Effector memory CD8-positive, alpha-beta T cell (primary cell): ENCODE measurements around the gene SEC14L1.
A peak's percentile ranks its signal among the peaks of the same experiment; 100 is the strongest.
"Not testable (repeated sequence)": the region's sequence is repeated elsewhere in the genome, so short reads cannot be mapped to it uniquely, and the experiment has no call there.

Experiments
- ATAC-seq: fragments of 150-1000 bp; cut with Tn5 transposase; replicated peaks from 2 replicates; pipeline ENCODE4 v1.10.0; 2021; ENCODE audit warnings: mild to moderate bottlenecking, moderate library complexity
- DNase-seq, 3 experiments: peaks; one replicate each; pipeline ENCODE4 v3.0.0; 2021
- H3K27ac Mint-ChIP-seq, 2 donors: one replicate each; pipeline ENCODE4 v1.8.0; 2022; ENCODE audit warnings: mild to moderate bottlenecking in 2 of 2, mixed read lengths in 2 of 2, moderate library complexity in 2 of 2
- H3K27me3 Mint-ChIP-seq, 2 donors: one replicate each; pipeline ENCODE4 v1.8.0; 2022; ENCODE audit warnings: mixed read lengths in 2 of 2
- H3K36me3 Mint-ChIP-seq: one replicate; pipeline ENCODE4 v1.8.0; 2022; ENCODE audit warnings: mild to moderate bottlenecking, moderate library complexity, mixed read lengths; ENCODE audit not compliant: insufficient read depth
- H3K4me1 Mint-ChIP-seq, 2 donors: one replicate each; pipeline ENCODE4 v1.8.0; 2022; ENCODE audit warnings: low read depth in 2 of 2, mixed read lengths in 2 of 2
- H3K4me3 Mint-ChIP-seq, 2 donors: one replicate each; pipeline ENCODE4 v1.8.0; 2022; ENCODE audit warnings: mild to moderate bottlenecking in 2 of 2, mixed read lengths in 2 of 2, moderate library complexity in 2 of 2
- H3K9me3 Mint-ChIP-seq, 2 donors: one replicate each; pipeline ENCODE4 v1.8.0; 2022; ENCODE audit warnings: mixed read lengths in 2 of 2

The SEC14L1 gene

DNA sequence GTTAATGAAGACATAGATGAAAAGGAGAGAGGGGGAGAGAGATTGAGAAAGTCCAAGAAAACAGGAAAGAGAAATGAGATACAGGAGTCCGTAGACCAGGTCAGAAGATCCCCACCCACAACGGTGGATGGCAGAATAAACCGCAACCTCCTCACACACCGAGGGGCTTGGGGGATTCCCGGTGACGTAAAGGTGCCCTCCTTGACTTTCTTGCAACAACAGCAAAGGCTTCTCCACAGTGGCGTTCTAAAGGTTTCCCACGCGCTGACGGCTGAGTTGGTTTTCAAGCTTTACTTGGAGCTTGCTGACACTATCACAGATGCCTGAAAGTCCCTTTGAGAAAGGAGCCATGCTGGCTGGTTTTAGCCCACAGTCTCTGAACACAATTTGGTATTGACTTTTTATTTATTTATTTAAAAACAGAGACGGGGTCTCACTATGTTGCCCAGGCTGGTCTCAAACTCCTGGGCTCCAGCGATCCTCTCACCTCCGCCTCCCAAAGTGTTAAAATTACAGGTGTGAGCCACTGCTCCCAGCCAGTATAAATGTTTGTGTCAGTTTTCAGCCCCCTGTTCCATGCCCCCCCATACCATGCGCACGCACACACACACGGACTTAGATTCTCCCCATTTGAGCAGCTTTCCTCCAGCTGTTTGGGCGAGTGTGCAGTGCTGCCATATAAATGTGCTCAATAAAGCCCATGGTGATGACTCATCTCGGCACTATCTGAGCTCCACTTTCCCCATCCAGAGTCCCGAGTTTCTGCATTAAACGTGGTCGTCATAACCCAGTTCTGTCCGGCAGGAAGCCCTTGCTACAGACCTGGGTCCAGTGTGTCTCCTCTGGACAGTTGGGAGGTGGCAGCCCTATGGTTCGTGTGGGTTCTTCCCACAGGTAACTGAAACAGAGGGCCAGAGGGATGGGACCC is 33.0 kb upstream of the SEC14L1 start:
- H3K36me3 Mint-ChIP-seq, result no peaks in the 10 kb centered on the region
- H3K27me3 Mint-ChIP-seq, result no peaks in the 10 kb centered on the region
- ATAC-seq, result peak; percentile 89
- no peaks in the 10 kb centered on the region for H3K9me3 Mint-ChIP-seq
- H3K4me3 Mint-ChIP-seq, result peak overlapping the region; percentile 78 to 87
- peaks cover 15 to 17% of the 10 kb centered on the region in 2 donors for H3K4me1 Mint-ChIP-seq
- peak; percentile 59 to 71 (median 66) for DNase-seq
- H3K27ac Mint-ChIP-seq, result peak overlapping the region; percentile 64 to 86

DNA sequence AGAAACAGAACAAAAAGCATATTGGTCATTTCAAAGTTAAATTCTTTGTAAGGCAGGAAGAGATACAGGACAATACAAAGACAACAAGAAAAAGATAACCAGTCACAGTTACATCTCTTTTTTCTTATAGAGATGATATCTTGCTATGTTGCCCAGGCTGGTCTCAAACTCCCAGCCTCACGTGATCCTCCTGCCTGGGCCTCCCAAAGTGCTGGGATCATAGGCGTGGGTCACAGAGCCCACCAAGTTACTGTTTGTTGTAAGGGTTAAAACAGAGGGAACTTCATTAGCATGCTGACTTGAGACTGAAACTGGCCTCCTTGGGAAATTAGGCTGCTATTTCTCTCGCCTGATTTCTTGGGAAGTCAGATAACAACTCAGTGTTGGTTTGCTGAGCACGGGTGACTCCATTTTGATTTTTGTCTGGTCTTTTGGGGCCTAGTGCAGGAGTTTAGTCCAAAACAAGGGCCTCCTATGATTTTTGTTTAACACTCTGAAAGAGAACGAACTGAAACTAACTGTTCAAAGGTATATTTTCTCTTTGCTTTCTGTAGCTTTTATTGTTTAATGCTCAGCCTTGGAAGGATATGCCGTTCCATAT is 31.5 kb upstream of the SEC14L1 start:
- Mint-ChIP-seq H3K4me1 (peaks cover 15 to 17% of the 10 kb centered on the region in 2 donors), H3K4me3 (no peak overlapping the region), H3K27ac (peak overlapping the region in 1 of 2 donors; percentile 74), H3K27me3 (no peaks in the 10 kb centered on the region), H3K36me3 (no peaks in the 10 kb centered on the region), H3K9me3 (no peaks in the 10 kb centered on the region)
- ATAC-seq, result no peak
- DNase-seq, result no peak

DNA sequence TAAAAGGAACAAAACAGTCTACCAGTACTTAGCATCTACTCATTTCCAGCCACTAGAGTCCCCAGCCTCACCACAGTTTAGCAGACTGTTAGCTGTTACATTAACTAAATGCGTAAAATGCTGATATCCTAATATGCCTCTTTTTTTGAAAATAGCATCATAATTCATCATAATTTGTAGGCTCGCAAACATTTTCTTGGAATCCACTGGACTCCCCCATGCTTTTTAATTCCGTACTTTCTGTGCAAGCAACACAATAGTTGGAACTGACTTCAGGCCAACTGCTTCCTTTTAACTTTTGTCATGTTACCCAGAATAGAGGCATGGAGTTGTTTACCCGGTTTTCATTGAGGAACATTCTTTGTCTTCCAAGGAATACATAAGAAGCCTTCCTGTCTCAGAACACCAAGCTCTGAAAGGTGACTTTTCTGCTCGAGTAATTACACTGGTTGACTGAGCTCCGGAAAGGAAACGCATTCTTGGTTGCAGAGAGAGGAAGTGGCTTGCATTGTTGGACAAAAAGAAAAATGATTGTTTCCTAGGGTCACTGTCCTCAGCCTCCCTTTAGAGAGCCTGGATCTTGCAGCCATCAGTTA is 30.9 kb upstream of the SEC14L1 start:
- ATAC-seq (no peak), DNase-seq (no peak)
- H3K9me3 Mint-ChIP-seq, result no peaks in the 10 kb centered on the region
- peak overlapping the region; percentile 6 to 74 for H3K27ac Mint-ChIP-seq
- H3K4me1 Mint-ChIP-seq, result peaks cover 15 to 17% of the 10 kb centered on the region in 2 donors
- H3K4me3 Mint-ChIP-seq, result no peak overlapping the region
- no peaks in the 10 kb centered on the region for H3K27me3 Mint-ChIP-seq
- no peaks in the 10 kb centered on the region for H3K36me3 Mint-ChIP-seq

DNA sequence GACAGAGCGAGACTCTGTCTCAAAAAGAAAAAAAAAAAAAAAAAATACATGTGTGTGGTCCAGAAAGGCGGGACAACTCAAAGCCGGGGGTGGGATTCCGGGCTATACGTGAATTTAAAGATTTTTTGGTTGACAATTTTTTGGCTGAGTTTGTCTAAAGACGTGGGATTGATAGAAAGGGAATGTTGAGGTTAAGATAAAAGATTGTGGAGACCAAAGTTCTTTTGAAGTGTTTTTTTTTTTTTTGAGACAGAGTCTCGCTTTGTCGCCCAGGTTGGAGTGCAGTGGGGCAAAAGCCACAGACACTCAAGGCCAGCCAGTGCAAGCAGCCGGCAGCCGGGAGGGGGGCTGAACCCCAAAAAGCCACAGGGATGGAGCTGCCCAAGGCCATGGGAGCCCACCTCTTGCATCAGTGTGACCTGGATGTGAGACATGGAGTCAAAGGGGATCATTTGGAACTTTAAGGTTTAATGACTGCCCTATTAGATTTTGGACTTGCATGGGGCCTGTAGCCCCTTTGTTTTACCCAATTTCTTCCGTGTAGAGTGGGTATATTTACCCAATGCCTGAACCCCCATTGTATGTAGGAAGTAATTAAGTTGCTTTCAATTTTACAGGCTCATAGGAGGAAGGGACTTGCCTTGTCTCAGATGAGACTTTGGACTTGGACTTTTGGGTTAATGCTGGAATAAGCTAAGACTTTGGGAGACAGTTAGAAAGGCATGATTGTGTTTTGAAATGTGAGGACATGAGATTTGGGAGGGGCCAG is 29.4 kb upstream of the SEC14L1 start:
- DNase-seq, H3K27me3 Mint-ChIP-seq, H3K4me3 Mint-ChIP-seq, ATAC-seq, H3K9me3 Mint-ChIP-seq, H3K36me3 Mint-ChIP-seq, H3K27ac Mint-ChIP-seq: not testable (repeated sequence)
- peaks cover 13 to 15% of the 10 kb centered on the region in 2 donors for H3K4me1 Mint-ChIP-seq

DNA sequence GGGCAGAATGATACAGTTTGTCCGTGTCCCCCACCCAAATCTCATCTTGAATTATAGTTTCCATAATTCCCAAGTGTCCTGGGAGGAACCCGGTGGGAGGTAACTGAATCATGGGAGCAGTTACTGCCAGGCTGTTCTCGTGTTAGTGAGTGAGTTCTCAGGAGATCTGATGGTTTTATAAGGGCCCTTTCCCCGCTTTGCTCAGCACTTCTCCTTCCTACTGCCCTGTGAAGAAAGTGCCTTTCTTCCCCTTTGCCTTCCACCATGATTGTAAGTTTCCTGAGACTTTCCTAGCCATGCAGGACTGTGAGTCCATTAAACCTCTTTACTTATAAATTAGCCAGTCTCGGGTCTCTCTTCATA is 28.9 kb upstream of the SEC14L1 start:
- no peaks in the 10 kb centered on the region for H3K36me3 Mint-ChIP-seq
- no peak for ATAC-seq
- no peaks in the 10 kb centered on the region for H3K9me3 Mint-ChIP-seq
- peaks cover 11 to 12% of the 10 kb centered on the region in 2 donors for H3K4me1 Mint-ChIP-seq
- no peak overlapping the region for H3K27ac Mint-ChIP-seq
- DNase-seq, result no peak
- H3K27me3 Mint-ChIP-seq, result no peaks in the 10 kb centered on the region
- H3K4me3 Mint-ChIP-seq, result no peak overlapping the region

DNA sequence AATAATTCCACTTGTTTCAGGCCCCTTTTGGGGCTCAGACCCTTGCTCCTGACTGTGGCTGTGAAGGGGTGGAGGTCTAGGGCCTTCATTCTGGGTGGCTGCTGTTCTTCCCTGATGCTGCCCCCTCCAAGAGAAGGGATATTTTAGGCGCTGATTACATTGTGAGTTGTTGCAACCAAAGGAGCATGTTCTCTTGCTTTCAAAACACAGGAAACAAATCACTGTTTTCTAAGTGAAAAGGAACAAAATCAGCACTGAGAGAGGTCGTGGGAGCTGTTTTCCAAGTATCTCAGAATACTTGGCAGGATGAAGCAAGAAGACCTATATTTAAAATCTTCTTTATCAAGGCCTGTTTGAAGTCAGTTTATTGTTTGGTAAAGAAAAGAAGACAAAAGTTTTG is 25.3 kb upstream of the SEC14L1 start:
- Mint-ChIP-seq H3K4me1 (no peaks in the 10 kb centered on the region), H3K36me3 (no peaks in the 10 kb centered on the region), H3K27me3 (no peaks in the 10 kb centered on the region), H3K9me3 (no peaks in the 10 kb centered on the region), H3K4me3 (no peak overlapping the region), H3K27ac (no peak overlapping the region)
- no peak for ATAC-seq
- no peak for DNase-seq

DNA sequence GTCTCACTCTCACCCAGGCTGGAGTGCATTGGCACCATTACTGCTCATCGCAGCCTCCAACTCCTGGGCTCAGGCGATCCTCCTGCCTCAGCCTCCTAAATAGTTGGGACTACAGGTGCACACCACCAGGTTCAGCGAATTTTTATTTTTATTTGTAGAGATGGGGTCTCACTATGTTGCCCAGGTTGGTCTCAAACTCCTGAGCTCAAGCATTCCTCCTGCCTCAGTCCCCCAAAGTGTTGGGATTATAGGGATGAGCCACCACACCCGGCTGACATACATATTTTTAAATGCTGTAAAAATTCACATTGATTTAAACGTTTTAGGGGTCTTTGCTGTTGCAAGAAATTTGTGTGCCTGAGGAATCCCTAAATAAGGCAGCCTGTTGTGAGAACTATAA is 24.8 kb upstream of the SEC14L1 start:
- no peak for DNase-seq
- Mint-ChIP-seq H3K9me3 (no peaks in the 10 kb centered on the region), H3K27me3 (no peaks in the 10 kb centered on the region), H3K36me3 (no peaks in the 10 kb centered on the region), H3K4me3 (no peak overlapping the region), H3K4me1 (no peaks in the 10 kb centered on the region), H3K27ac (no peak overlapping the region)
- ATAC-seq, result no peak

DNA sequence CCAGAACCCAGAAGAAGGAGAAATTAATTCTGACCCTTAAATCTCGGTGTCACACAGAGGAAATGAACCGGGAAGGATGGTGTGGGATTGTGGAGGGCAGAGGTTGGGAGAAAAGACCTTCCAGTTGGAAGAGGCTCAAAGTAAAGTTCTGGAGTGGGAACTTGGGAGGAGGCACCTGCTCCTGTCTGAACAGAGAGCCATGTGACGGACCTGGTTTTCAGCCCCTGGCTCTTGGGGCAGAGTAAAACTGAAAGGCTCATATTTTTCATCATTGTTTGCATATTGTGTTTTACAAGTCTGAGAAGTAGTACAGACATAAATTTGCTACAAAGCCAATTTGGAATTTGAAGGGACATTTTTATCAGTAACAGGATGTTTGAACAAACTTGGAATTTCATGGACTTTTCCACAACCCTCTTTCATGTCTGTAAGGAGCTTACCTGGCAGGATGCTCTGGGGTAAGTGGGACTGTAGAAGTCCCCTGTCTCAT is 24.4 kb upstream of the SEC14L1 start:
- no peak overlapping the region for H3K27ac Mint-ChIP-seq
- no peaks in the 10 kb centered on the region for H3K9me3 Mint-ChIP-seq

DNA sequence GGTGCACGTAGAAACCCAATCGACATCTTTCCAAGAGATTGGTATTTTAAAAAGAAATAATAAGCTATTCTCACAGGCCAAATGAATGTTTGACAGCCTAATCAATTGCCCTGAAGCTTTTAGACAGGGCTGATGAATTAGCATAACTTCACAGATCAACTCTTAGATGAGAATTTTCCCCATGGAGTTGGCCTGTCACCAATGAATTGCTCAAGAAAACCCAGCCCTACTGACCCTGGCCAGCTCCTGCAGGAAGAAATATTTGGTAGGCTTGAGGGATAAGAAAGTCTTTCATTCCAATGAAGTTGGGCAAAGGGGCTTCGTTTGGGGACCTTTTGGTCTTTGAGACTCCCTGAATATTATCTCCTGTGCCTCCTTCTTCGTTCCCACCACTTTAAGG is 23.4 kb upstream of the SEC14L1 start:
- DNase-seq (no peak), ATAC-seq (no peak)
- Mint-ChIP-seq H3K9me3 (no peaks in the 10 kb centered on the region), H3K4me3 (no peak overlapping the region), H3K4me1 (no peaks in the 10 kb centered on the region), H3K27ac (no peak overlapping the region), H3K36me3 (no peaks in the 10 kb centered on the region), H3K27me3 (no peaks in the 10 kb centered on the region)

More for the DNA sequence above, 24.4 kb upstream of the SEC14L1 start:
- Mint-ChIP-seq H3K27me3 (no peaks in the 10 kb centered on the region), H3K36me3 (no peaks in the 10 kb centered on the region), H3K4me1 (no peaks in the 10 kb centered on the region), H3K4me3 (no peak overlapping the region)
- ATAC-seq (no peak), DNase-seq (no peak)

DNA sequence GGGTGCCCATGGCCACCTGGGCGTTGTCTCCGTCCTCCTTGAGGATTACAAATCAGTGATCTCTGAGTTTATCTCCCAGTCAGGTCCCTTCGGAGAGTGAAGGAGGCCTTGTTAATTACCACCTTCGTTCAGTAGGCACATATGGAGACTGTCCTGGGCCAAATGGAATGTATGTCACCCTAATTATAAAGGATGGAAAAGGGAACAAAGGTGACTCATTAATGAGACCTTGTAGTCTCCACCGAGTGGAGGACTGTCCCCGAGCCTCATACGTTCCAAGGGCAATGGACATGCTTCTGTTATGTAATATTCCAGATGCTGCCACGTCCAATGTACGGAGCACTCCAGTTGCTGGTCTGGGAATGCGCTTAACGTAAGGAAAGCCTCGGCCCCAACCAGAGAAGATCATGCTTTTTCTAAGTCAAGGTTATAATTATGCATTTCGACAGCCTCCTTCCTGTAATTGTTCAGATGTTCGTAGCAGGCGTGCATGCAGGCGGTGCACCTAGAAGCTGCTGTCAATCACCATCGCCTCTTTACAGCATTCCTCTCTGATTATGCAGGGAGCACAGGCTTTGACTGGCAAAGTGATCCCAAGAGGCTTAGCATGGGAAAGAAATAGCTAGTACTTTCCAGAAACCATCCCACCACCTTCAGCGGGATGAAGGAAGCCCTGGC is 22.4 kb upstream of the SEC14L1 start:
- no peaks in the 10 kb centered on the region for H3K9me3 Mint-ChIP-seq
- H3K4me1 Mint-ChIP-seq, result no peaks in the 10 kb centered on the region
- no peaks in the 10 kb centered on the region for H3K36me3 Mint-ChIP-seq
- H3K27ac Mint-ChIP-seq, result no peak overlapping the region
- no peak overlapping the region for H3K4me3 Mint-ChIP-seq
- no peak for ATAC-seq
- no peak for DNase-seq
- no peaks in the 10 kb centered on the region for H3K27me3 Mint-ChIP-seq

DNA sequence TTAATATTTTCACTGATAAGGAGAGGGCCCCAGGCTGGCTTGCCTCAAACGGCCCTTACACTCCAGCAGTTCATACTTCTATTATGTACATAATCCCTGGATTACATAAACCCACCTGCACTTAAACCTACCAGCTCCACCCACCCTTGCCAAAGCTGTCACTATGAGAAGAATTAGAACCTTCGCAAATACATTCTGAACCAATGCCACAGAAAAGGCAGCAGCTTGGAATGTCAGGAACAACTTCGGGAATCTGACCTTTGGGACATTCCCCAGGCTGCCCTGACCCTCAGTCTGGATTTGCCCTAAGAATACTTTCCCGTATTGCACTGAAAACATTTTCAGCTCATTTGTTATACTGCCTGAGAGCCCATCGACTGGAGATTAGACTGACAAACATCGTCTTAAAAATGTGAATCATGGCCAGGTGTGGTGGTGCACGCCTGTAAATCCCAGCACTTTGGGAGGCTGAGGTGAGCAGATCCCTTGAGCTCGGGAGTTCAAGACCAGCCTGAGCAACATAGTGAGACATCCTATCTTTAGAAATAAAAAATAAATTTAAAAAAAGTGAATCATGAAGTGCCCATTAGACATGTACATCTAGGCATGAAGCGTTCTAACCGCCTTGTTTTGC is 21.0 kb upstream of the SEC14L1 start:
- H3K27me3 Mint-ChIP-seq, result no peaks in the 10 kb centered on the region
- no peak for ATAC-seq

DNA sequence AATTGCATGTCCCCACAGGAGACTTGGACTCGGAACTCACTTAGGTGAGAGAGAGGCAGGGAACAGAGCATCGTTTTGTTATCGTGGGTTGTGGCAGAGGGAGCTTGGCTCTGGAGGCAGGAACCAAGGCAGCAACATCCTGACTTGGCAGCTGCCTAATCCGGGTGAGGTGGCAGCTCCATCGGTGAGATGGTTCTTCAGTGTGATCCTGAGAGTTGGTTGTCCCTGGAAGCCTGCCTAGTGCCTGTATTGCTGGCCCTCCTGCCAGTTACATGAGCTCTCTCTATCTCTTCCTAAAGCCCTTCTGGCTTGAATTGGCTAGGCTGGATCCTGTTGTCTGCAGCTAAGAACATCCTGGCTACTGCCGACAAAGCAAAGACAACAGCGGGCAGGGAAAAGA is 19.9 kb upstream of the SEC14L1 start:
- Mint-ChIP-seq H3K4me3 (no peak overlapping the region), H3K9me3 (no peaks in the 10 kb centered on the region), H3K27me3 (no peaks in the 10 kb centered on the region), H3K36me3 (no peaks in the 10 kb centered on the region), H3K27ac (no peak overlapping the region), H3K4me1 (no peaks in the 10 kb centered on the region)
- ATAC-seq (no peak), DNase-seq (no peak)

More for the DNA sequence above, 21.0 kb upstream of the SEC14L1 start:
- no peaks in the 10 kb centered on the region for H3K9me3 Mint-ChIP-seq
- no peak overlapping the region for H3K27ac Mint-ChIP-seq
- H3K4me1 Mint-ChIP-seq, result no peaks in the 10 kb centered on the region
- no peaks in the 10 kb centered on the region for H3K36me3 Mint-ChIP-seq
- DNase-seq, result no peak
- no peak overlapping the region for H3K4me3 Mint-ChIP-seq
